HL-60/S4 (cell line): ENCODE measurements around the gene KLHL29.

Source experiments
- in situ Hi-C: fragments of 300-500 bp; cut with MboI; formaldehyde crosslinking; loops from 2 replicates; pipeline ENCODE4 v1.14.3; 2022; ENCODE audit warnings: low sequenced_read_pairs

The KLHL29 gene

DNA sequence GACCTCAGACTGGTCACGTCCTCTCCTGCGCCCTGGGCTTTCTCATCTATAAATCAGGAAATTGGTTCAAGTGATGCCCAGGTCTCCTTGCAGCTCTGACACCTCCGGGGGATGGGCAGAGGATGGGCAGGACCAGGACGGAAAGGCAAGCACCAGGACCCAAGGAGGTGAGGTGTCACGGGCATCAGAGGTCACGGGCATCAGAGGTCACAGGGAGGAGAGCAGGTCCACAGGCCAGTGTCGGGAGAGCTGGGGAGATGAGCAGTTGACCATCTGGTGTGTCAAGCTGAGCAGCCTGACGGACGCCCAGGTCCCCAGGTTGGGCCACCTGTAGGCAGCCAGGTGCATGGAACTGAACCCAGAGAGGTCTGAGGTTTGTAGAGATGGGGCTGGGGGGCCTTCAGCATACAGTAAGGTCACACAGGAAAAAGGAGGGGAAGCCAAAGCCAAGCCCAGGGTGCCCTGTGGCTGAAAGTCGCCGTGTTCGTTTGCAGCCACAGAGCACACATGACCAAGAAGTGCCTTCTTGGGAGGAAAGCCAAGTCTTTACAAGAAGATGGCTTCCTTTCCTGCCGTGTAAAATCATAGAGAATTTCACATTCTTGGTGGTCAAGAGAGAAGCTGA lies 301.5 kb downstream of the KLHL29 start:
- in situ Hi-C loops, result no loop called here

DNA sequence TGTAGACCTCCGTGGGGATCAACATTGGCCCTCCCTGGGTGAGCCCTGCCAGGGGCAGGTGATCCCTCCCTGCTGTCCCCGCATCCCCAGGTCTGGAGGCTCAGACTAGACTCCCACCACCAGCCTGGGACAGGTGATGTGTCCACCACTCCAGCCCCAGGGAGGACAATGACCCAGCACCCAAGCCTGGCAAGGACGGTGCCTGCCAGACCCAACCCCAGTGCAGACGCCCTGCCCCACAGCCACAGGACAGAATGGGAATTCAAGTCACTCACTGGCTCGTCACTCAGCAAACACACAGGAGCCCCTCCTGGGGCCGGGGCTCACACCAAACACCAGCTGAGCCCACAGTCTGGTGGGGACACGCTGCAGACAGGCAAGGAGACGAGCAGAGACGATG lies 302.2 kb downstream of the KLHL29 start:
- in situ Hi-C loops, result no loop called here

DNA sequence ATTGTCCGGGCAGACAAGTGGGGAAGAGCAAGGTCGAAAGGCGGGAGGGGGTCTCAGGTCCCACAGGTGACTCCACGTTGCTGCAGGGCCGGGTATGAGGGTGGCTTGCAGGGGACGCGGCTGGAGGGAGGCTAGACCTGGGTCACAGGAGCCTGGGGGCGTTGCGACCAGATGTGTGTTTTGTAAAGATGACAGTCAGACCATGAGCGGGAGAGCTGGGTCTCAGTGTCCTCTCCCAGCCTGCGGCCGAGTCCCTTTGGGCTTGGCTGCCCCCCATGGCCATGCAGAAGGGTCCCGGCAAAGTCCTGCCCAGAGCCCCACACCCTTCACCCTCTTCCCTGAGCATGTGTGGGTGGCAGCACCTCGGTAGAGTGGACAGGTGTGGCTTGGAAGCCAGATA lies 302.7 kb downstream of the KLHL29 start:
- in situ Hi-C loops, result no loop called here

DNA sequence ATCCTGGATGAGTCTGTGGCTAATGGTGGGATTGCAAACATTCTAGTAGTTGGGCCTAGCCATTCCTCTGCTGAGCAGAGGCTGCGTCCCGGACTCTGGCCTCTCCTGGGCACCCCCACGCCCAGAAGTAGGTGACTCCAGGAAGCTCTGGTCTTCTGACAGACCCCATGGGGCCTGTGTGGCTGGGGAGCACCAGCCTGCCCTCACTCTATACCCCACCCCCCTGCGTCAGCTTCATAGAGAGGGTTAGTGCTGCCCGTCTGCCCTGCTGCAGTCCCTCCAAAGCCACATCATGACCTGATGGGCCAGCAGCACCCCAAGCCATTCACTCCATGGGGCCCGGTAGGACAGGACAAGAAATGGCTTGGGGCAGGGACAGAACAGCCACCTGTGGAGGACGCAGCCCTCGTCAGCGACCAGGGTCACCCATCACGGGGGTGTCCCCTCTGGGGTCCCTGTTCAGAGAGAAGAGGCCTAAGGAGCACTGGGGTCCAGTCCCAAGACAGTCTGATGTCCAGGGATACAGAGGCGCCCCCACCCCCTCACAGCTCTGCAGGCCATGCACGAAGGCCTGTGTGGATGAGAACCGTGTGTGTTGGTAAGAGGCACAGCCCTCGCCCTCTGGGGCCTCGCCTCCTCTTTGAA lies 303.6 kb downstream of the KLHL29 start:
- in situ Hi-C loops, result no loop called here

DNA sequence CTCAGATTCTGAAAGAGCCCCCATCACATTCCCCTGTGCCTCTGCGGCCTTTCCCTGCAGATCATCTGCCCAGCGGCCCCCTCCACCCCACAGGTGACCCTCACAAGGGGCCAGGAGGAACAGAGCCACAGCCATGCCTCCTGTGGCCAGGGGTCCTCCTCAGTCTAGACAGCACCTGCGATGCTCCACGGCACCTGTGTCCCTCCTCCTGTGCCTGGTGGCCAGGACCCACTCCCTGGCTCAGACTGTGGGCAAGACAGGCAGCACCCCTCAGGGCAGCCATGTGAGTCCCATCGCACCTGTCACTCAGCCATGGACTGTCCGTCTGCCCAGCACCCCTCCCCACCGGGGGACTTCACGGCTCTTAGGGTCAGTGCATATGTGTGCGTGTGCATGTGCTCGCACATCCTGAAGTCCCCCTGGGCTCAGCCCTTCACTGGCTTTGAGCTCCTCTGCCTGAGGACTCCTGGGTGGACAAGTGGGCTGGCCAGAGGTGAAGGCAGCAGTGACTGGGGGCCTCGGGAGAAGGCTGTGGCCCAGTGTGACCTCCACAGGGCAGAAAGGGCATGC lies 304.2 kb downstream of the KLHL29 start:
- in situ Hi-C loops, result no loop called here

DNA sequence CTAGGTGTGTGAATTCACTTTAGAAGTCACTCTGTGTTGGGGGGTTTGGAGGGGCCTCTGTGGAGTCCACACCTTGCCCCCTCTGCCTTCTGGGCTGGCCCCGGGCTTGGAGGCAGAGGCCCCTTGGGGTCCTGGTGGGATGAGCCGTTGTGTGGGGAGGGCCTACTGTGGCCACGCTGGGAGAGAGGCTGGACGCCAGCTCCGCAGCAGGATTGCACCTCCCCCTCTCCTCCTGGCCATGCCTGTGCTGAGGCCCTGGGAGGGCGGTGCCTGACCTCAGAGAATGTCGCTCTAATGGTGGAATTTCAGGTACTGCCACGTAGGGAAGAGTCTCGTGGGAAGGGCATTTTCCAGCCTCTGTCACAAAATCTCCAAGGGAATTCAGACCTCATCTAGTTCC lies 304.9 kb downstream of the KLHL29 start:
- in situ Hi-C loops, result no loop called here

DNA sequence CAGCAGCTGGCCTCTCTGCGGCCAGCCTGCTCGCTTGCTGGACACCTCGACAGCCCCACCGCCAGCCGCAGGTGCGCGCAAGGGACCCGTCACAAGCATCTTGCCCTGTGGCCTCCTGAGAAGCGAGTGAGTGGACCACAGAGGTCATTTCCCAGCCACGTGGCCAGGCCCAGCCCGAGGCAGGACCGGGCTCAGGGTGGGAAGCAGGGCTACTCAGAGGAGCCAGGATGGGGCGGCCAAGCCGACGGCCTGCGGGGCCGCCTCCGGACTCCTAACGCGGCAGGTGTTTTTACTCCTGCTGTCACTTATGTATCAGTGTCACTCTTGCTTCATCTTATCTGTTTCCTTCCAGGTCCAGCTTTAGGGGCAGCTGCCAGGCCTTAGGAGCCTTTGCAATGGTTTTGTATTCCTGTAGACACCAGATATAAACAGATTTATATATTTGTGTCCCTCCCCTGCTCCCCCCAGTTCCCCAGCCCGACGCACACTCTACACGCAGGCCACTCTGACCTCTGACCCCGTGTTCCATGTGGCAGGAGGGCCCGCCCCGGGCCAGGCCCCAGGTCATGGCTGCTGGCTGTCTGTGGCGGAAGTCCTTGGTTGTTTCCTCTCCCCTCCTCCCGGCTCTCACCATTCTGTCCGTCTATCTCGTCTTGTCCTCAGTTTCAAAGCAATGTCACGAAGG lies 305.6 kb downstream of the KLHL29 start:
- in situ Hi-C loops, result no loop called here

DNA sequence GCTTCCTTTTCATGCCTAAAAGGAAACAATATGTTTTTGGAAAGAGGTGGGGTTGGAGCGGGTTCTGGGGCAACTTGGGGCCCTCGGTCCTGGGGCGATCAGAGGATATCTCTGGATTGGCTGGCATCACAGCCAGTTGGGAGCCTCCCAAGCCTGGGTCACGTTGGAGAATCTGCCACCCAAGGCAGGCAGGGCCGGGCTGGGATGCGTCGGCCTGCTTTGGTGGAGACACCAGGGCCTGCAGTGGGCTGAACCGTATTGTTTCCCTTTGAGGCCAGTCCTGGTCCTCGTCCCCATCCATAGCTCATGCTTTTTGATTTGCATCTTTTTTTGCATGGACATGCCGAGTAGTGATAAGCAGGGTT lies 306.1 kb downstream of the KLHL29 start:
- in situ Hi-C loops, result no loop called here

DNA sequence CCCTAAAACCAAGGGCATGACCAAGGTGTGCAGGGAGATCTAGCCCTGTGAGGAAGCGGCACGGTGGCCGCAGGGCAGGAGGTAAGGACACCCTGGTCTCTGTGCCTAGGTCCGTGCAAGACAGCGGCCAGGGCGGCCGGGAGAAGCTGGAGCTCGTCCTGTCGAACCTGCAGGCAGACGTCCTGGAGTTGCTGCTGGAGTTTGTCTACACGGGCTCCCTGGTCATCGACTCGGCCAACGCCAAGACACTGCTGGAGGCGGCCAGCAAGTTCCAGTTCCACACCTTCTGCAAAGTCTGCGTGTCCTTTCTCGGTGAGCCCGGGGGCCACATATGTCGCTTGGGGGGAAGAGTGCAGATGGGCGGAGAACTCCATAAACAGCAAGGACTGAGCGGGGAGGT lies 306.6 kb downstream of the KLHL29 start:
- in situ Hi-C loops, result no loop called here

DNA sequence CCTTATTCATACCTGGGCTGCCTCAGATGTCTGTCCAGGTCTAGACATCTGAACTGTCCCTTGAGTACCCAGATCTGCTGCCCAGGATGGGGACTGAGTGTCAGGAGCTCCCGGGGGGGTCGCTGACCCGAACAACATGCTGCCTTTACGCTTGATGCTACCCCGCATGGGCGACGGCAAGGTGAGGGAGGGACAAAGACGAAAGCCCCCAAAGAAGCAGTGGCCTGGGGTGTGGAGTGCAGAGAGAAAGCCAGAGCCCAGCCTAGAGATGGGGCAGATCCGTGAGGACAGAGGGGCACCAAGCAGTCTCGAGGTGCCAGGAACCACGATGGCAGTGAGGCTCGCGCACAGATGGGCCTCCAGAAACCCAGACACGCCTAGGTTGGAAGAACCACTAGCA lies 307.3 kb downstream of the KLHL29 start:
- in situ Hi-C loops, result no loop called here

DNA sequence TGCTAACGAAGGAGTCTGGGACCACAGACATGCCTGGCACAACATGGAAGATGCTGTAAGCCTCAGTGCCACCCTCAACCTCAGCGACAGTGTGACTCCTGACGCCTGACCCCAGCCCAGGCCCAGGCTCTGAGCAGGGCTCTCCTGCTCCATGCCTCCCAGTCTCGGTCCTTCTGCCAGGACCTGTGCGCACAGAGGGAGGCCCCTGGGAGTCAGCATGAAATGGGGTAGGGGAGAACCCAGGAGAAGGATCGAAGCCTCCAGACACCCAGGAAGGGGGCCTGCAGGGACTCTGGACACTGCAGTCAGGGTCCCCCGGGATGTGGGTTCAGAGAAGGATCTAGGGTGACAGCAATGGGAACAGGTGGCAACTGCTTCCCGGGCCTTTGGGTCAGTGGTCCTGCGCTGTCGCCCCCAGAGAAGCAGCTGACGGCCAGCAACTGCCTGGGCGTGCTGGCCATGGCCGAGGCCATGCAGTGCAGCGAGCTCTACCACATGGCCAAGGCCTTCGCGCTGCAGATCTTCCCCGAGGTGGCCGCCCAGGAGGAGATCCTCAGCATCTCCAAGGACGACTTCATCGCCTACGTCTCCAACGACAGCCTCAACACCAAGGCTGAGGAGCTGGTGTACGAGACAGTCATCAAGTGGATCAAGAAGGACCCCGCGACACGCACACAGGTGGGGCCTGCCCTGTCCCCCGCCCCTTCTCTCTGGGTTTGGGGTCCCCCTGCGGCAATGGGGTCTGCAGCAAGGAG lies 308.0 kb downstream of the KLHL29 start:
- in situ Hi-C loops, result no loop called here

DNA sequence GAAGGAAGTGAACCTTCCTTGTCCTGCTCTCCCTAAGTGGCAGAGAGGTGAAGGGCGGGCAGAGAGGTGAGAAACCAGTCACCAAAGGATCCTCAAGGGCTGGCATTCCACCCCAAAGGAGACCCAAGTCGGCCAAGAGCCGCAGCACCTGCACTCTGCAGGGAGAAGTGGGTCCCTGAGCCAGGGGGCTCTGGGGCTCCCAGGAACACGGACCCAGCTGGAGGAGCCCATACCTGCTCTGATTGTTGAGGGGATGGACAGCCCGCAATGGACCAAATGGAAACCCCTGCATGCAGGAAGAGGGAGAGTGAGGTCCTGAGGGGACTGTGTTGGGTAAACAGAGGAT lies 308.6 kb downstream of the KLHL29 start:
- in situ Hi-C loops, result no loop called here

DNA sequence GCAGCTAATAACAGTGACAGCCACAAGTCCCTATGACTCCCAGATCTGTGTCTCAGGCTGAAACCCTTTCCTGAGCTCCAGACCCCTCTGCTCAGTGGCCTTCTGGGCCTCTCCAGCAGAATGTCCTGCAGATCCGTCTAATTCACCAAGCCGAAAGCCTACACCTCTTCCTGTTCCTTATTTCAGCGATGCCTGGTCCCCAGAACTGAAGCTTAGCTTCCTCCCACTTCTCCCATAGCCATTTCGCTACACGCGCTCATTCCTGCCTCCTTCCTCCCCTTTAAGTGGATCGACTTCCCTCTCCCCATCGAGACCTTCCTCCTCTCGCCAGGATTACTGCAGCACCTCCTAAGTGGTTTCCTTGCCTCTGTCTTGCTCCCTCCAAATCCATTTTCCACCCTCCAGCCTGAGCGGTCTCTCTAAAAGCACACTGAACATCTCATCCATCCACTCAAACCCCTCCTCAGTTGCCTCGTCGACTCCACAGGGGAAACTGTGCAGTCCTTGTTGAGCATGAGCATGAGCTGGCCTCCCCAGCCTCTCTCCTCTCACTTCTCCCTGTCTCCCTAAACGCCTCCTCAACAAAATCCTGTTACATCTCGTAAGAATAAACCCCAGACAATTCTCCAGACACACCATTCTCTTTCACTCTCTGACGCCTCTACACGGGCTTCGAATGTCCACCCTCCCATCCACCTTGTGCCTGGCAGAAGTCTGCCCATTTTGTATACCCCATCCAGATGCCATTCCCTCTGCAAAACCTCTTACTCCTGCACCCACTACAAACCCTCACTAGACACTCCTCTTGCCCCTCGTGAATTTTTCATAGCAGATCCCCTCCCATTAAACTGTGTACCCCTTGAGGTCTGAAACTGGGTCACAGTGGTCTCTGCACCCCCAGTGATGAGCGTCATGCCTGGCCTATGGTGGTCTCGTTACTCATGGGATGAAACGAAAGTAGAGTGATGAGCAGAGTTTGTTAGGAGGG lies 309.4 kb downstream of the KLHL29 start:
- in situ Hi-C loops, result no loop called here

DNA sequence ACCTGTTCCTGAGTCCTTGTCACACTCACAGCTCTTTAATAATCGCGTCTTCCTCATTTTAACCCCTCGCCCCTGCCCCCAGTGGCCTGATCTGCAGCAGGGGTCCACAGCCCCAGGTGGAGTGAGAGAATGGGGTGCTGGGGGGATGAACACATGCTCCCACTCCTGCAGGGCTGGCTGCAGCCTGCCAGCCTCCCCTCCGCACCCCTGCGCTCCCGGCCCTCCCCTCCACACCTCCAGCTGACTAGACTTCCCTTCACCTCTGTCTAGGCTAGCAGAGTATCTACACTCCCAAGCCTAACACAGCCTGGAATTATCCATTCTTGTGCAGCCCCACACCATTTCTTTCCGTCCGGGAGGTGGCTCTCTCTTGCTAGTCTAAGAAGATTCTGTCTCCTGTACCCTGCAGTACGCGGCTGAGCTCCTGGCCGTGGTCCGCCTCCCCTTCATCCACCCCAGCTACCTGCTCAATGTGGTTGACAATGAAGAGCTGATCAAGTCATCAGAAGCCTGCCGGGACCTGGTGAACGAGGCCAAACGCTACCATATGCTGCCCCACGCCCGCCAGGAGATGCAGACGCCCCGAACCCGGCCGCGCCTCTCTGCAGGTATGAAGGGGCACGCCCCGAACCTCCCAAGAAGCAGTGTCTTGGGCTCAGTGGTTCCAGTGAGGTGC lies 310.4 kb downstream of the KLHL29 start:
- in situ Hi-C loops, result no loop called here

DNA sequence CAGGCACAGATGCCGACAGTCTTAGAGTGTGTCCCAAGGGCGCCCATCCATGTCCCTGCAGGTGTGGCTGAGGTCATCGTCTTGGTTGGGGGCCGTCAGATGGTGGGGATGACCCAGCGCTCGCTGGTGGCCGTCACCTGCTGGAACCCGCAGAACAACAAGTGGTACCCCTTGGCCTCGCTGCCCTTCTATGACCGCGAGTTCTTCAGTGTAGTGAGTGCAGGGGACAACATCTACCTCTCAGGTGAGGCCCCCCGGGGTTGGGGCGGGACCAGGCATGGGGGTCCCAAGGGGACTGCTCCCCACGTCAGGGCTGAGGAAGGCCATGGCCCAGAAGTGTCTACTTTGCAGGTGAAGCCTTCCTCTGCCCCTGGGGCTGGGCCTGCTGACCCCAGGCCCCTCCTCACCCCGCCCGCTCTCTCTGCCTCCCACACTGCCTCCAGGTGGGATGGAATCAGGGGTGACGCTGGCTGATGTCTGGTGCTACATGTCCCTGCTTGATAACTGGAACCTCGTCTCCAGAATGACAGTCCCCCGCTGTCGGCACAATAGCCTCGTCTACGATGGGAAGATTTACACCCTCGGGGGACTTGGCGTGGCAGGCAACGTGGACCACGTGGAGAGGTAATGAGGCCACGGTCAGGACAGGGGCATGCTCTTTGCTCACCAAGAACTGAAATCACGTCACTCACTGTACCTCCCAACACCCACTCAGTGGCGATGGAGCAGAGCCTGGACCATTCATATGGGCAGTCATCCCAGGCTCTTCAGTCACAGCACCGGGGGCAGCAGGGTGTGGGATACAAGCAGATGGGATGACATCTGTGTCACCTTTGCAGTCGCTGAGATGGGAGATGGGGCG lies 311.1 kb downstream of the KLHL29 start:
- in situ Hi-C loops, result no loop called here

DNA sequence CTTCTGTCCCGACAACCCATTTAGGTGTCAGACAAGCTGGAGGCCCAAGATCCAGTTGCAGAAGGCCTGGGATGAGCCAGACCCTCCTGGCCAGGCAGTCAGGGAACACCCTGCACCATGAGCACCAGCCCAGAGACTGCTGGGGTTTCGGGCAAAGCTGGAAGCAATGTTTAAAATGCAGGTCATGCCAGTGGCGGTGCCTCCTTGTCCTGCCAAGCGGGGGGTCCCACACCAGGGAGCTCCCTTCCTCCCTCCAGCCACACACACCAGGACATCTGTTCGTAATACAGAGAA lies 311.7 kb downstream of the KLHL29 start:
- in situ Hi-C loops, result no loop called here

DNA sequence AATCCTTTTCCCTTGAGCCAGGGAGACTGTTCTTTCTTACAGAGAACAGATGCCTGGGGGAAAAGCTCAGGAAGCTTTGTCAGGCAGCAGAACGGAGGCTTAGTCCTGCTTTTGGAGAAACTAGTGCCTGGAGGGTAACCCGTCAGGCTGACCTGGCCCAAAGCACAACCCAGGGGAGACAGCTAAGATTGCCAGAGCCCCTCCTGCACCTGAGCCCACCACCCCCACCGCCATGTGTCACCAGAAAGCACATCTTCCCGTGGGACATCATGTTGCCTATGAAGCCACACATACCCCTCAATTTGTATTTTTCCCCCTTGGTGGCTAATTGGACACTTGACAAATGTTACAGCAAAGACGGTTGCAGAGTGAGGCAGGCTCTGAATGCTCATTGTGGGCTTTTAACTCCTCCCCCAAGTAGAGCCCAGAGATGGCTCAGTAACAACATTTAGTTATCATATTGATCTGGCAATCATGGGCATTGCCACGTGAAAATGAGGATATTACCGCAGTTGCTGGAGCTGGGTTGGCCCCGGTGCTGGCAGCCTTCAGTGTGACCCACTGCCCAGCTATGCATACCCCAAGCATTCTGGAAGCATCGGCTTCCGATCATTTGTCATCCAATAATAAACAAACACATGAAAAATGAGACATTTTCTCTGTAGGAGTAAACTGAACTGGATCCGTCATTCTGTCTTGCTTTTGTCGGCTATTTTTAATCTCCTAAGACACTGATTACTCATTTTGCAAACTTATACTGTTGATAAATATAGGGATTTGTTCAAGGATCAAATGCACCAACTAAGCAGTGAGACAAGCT lies 312.5 kb downstream of the KLHL29 start:
- in situ Hi-C loops, result no loop called here

DNA sequence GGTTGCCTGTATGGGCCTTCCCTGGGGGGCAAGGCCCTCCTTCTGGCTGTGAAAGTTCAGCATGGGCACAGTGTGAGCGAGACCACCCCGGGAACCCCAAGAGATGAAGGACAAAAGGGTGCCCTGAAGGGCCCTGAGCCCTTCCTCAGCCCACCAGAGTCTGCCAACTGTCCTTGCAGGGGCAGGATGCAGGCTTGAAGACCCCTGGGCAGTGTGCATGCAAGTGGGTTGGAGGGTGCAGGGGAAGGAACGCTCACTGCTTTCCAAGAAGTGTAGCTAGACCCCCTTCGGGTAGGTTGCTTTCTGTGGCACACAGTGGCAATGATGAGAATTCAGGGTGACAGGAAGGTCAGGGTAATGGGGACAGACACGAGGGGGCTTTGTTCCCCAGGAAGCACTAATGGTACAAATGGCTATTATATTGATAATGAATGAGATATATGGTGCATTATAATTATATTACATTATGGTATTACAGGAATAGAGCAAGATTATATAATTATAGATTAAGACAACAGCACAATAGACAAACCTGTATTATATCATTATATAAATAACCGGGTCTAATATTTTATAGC lies 313.2 kb downstream of the KLHL29 start:
- in situ Hi-C loops, result no loop called here
